Measurements from ENCODE around the gene GUCD1. TPM values are rescaled to one million over a fixed set of nuclear protein-coding genes. Genes with fewer than 3 reads are reported as not detected.

The GUCD1 gene
- total and polyA plus RNA-seq, 2 of the 13 experiments (the other 11 are each of a cell fraction or from before 2014, with no cell fraction given), result 128 to 245 TPM

GRCh38 chr22:24601217-24602104 lies 46.5 kb upstream of the GUCD1 start (continued):
- peak; percentile 58; the same call in 1 of the 2 replicates for TF ChIP-seq FOXP4 (CRISPR knock-in tag; IDR thresholded peaks at IDR 0.05)
- no peak for TF ChIP-seq ZBTB1 (CRISPR knock-in tag; IDR thresholded peaks at IDR 0.05; ENCODE audit: borderline replicate concordance)
- no peak for TF ChIP-seq ZIK1 (CRISPR knock-in tag; IDR thresholded peaks at IDR 0.05; ENCODE audit: borderline replicate concordance, low read depth)
- TF ChIP-seq HINFP (CRISPR knock-in tag; IDR thresholded peaks at IDR 0.05; ENCODE audit: low read depth), result no peak
- TF ChIP-seq NCOR1 (IDR thresholded peaks at IDR 0.05; ENCODE audit: borderline replicate concordance, low read length), result no peak
- peak; percentile 79 for TF ChIP-seq FOSL2 (CRISPR knock-in tag; IDR thresholded peaks at IDR 0.05)
- TF ChIP-seq ZFP36 (IDR thresholded peaks at IDR 0.05; ENCODE audit: borderline replicate concordance, low read depth, low read length, partially characterized antibody), result no peak
- no peak for TF ChIP-seq ZNF616 (CRISPR knock-in tag; IDR thresholded peaks at IDR 0.05; ENCODE audit: low read depth)
- TF ChIP-seq TEAD2 (CRISPR knock-in tag; IDR thresholded peaks at IDR 0.05), result no peak
- TF ChIP-seq ZNF570 (CRISPR knock-in tag; IDR thresholded peaks at IDR 0.05; ENCODE audit: borderline replicate concordance), result no peak
- TF ChIP-seq MED13 (CRISPR knock-in tag; IDR thresholded peaks at IDR 0.05), result no peak
- 0 out of 2 replicates have a peak, but pooled peaks have one; percentile 43 for TF ChIP-seq ZNF503 (CRISPR knock-in tag; IDR thresholded peaks at IDR 0.05)
- 0 out of 2 replicates have a peak, but pooled peaks have one; percentile 35 for TF ChIP-seq TGIF2 (CRISPR knock-in tag; IDR thresholded peaks at IDR 0.05)
- peak; percentile 86 for TF ChIP-seq RXRA (CRISPR knock-in tag; IDR thresholded peaks at IDR 0.05)
- no peak for TF ChIP-seq MYPOP (CRISPR knock-in tag; IDR thresholded peaks at IDR 0.05)
- peak; percentile 83 for TF ChIP-seq HNF1B (CRISPR knock-in tag; IDR thresholded peaks at IDR 0.05)
- TF ChIP-seq RBAK (CRISPR knock-in tag; IDR thresholded peaks at IDR 0.05), result no peak
- no peak for TF ChIP-seq ZNF432 (CRISPR knock-in tag; IDR thresholded peaks at IDR 0.05; ENCODE audit: borderline replicate concordance)
- peak; percentile 30; the same call in 1 of the 2 replicates for TF ChIP-seq FOXK1 (CRISPR knock-in tag; IDR thresholded peaks at IDR 0.05; ENCODE audit: borderline replicate concordance, low read depth)
